PFSK-1 (cell line): ENCODE measurements around the gene KRTAP4-16.

Source experiments
- FOXP2 ChIP-seq: optimal IDR thresholded peaks from 2 replicates; pipeline ENCODE3; 2011; ENCODE audit warnings: borderline replicate concordance, control low read depth, inconsistent platforms; ENCODE audit not compliant: insufficient read depth; ENCODE audit errors: extremely low read length, extremely low read depth
- POLR2AphosphoS5 ChIP-seq: IDR thresholded peaks from 2 replicates; pipeline ENCODE4 v1.6.1; 2012; ENCODE audit warnings: low read depth, mild to moderate bottlenecking, control low read depth, low read length, moderate library complexity
- SIN3A ChIP-seq: IDR thresholded peaks from 2 replicates; pipeline ENCODE4 v1.6.1; 2012; ENCODE audit warnings: mild to moderate bottlenecking, low read length, moderate library complexity, borderline replicate concordance; ENCODE audit not compliant: insufficient read depth
- TAF1 ChIP-seq: IDR thresholded peaks from 2 replicates; pipeline ENCODE4 v1.6.1; 2012; ENCODE audit warnings: low read length, control low read depth, borderline replicate concordance; ENCODE audit not compliant: insufficient read depth
- TF ChIP-seq, protein P1 (sequence below), 2 experiments: IDR thresholded peaks; 2 replicates each; pipeline versions ENCODE4 v1.6.1 to v1.8.0; 2011 to 2012; ENCODE audit warnings: low read depth in 2 of 2, low read length in 2 of 2, control low read depth in 1 of 2, inconsistent platforms in 1 of 2, mild to moderate bottlenecking in 1 of 2, moderate library complexity in 1 of 2; ENCODE audit not compliant: insufficient read depth in 1 of 2

The KRTAP4-16 gene

DNA sequence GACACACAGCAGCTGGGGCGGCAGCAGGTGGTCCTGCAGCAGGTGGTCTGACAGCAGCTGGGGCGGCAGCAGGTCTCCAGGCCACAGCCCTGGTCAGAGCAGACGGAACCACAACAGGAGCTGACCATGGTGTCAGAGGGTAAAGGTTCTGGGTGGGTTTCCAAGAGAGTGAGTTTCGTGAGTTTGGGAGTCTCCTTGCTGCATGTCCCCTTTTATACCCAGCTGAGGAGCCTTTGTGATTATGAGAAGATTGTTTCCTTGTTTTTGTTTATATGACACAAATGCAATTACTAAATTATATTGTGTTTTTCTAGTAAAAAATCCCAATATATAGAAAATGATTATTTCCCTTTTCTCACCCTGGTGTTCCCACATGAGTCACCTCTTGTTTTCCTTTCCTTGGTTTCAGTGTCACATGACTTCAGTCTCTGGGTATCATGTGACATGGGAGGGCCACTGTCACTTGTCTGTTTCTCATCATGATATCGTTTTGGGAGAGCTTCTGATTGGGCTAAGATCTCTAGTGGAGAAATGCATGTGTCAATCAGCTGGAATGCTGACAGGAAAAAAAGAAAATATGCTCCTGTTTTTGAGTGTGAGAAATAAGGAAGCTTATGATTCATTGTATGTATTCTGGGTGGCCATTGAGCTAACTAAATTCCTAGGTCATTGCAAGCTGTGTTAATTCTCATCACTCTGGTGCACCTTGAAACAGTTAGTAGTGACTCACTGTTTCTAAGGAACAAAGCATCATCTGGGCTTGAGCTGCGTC lies 38.5 kb upstream of the KRTAP4-16 start, which contains the start of gene KRTAP4-6:
Gene KRTAP4-6, minus strand, starts transcription at position 185 of the 772 bp plus-strand sequence. Its CDS starts 57 bp downstream, at position 128.
- TF ChIP-seq SIN3A (no peak), POLR2AphosphoS5 (no peak), TAF1 (no peak), FOXP2 (no peak)
- TF ChIP-seq, protein P1, sequence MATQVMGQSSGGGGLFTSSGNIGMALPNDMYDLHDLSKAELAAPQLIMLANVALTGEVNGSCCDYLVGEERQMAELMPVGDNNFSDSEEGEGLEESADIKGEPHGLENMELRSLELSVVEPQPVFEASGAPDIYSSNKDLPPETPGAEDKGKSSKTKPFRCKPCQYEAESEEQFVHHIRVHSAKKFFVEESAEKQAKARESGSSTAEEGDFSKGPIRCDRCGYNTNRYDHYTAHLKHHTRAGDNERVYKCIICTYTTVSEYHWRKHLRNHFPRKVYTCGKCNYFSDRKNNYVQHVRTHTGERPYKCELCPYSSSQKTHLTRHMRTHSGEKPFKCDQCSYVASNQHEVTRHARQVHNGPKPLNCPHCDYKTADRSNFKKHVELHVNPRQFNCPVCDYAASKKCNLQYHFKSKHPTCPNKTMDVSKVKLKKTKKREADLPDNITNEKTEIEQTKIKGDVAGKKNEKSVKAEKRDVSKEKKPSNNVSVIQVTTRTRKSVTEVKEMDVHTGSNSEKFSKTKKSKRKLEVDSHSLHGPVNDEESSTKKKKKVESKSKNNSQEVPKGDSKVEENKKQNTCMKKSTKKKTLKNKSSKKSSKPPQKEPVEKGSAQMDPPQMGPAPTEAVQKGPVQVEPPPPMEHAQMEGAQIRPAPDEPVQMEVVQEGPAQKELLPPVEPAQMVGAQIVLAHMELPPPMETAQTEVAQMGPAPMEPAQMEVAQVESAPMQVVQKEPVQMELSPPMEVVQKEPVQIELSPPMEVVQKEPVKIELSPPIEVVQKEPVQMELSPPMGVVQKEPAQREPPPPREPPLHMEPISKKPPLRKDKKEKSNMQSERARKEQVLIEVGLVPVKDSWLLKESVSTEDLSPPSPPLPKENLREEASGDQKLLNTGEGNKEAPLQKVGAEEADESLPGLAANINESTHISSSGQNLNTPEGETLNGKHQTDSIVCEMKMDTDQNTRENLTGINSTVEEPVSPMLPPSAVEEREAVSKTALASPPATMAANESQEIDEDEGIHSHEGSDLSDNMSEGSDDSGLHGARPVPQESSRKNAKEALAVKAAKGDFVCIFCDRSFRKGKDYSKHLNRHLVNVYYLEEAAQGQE (IDR thresholded peaks at IDR 0.05; ENCODE audit: insufficient read depth in 1 of 2, low read depth in 2 of 2, low read length in 2 of 2), result no peak

DNA sequence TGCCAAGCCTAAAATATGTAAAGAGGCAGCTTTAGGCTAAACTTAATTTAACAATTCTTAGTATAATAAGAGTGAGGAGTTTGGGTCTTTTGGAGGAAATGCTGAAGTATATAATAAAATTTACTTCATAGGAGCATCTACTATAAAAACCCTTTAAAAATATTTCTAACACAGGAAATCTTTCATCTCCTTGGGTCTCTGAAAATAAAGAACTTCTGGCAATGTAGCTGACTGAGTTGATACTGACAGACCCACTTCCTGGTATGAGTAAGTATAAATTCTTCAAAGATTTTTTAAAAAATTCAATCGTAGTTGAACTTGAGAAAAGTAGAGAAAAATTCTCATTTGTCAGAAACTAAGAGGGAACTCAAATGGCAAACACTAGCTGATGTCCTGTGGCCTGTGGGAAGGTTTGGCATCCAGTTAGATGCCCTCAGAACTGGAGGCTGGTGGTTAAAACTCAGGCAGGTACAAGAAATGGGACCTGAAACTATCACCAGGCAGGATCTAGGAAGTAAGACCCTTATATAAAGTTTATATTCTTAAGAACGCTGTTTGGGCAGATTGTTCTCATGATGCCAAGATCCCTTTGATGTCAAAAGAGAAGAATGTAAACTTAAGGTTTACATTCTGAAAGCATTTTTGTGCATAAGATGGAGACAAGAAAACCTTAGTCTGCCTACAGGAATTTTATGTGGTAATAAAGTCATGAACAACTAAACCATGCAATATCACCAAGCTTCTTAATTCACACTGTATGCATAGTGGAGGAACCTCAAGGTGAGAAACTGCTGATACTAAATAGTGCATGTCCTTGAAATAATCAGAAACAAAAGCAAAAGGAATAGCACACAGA lies 32.1 kb upstream of the KRTAP4-16 start:
- no peak for TF ChIP-seq TAF1

DNA sequence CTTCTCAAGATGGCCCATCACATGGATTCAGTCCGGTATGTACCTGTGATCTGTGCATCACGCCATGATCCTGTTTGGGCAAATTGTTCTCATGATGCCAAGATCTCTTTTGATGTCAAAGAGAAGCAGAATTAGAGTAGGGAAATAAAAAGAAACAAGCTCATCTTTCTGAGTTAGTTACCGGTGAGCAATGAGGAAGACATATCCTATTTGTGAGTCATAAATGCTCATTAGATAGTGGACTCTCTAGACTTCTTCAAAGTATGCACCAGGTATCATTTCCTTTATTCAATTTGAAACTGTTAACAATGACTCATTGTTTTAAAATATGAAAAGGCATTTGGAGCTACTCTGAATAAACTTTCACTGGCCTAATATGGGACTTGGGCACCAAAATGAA lies 30.0 kb upstream of the KRTAP4-16 start:
- TF ChIP-seq SIN3A, result no peak
- TF ChIP-seq, protein P1 (IDR thresholded peaks at IDR 0.05; ENCODE audit: insufficient read depth in 1 of 2, low read depth in 2 of 2, low read length in 2 of 2), result no peak

DNA sequence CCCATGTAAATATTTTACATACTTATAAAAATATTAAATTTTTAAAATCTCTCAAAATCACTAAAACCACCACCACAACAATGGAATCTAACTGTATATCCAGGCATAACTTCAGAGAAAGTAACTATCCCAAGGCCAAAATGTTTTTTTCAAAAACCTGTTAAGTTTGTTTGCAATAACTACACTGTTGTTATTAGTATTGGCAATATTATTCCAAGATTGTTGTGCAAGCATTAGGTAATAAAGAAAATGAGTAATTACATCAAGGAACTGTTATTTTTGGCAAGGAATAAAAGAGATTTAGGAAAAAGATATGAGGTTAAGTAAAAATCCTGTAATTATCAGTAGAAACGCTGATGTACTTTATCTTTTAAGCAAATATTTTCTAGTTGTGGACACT lies 25.4 kb upstream of the KRTAP4-16 start:
- no peak for TF ChIP-seq SIN3A
- TF ChIP-seq, protein P1 (IDR thresholded peaks at IDR 0.05; ENCODE audit: insufficient read depth in 1 of 2, low read depth in 2 of 2, low read length in 2 of 2), result no peak
- TF ChIP-seq TAF1, result no peak
- no peak for TF ChIP-seq POLR2AphosphoS5
- TF ChIP-seq FOXP2, result no peak

DNA sequence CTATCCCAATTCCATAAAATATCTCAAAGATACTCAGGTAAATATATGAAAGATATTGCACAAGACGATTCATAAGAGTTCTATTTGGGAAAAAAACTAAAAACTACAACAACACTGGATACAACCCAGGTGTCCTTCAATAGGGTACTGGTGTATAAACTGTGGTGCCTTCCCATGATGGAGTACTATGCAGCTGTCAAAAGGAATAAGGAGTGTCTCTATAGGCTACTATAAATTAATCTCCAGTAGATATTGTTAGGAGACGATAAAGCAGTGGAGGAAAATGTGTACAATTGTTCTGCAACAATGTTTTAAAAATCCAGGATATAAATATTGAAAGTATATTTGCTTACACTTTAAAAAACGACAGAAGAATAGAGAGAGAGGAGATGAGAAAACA lies 24.4 kb upstream of the KRTAP4-16 start:
- TF ChIP-seq FOXP2, result no peak
- TF ChIP-seq POLR2AphosphoS5, result no peak
- TF ChIP-seq TAF1, result no peak
- TF ChIP-seq, protein P1 (IDR thresholded peaks at IDR 0.05; ENCODE audit: insufficient read depth in 1 of 2, low read depth in 2 of 2, low read length in 2 of 2), result no peak
